GM12874 (cell line): ENCODE data around the gene SEMA3F.

Experiments used
- TF ChIP-seq, protein P1 (sequence below): IDR thresholded peaks from 2 replicates; pipeline ENCODE4 v1.5.1; 2011; ENCODE audit warnings: low read depth, mild to moderate bottlenecking, control low read depth, low read length, moderate library complexity; ENCODE audit not compliant: insufficient read depth

SEMA3F gene

GRCh38 chr3:50230794-50231125, 75.6 kb downstream of the SEMA3F start:
- TF ChIP-seq, protein P1, sequence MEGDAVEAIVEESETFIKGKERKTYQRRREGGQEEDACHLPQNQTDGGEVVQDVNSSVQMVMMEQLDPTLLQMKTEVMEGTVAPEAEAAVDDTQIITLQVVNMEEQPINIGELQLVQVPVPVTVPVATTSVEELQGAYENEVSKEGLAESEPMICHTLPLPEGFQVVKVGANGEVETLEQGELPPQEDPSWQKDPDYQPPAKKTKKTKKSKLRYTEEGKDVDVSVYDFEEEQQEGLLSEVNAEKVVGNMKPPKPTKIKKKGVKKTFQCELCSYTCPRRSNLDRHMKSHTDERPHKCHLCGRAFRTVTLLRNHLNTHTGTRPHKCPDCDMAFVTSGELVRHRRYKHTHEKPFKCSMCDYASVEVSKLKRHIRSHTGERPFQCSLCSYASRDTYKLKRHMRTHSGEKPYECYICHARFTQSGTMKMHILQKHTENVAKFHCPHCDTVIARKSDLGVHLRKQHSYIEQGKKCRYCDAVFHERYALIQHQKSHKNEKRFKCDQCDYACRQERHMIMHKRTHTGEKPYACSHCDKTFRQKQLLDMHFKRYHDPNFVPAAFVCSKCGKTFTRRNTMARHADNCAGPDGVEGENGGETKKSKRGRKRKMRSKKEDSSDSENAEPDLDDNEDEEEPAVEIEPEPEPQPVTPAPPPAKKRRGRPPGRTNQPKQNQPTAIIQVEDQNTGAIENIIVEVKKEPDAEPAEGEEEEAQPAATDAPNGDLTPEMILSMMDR = no peak

DNA sequence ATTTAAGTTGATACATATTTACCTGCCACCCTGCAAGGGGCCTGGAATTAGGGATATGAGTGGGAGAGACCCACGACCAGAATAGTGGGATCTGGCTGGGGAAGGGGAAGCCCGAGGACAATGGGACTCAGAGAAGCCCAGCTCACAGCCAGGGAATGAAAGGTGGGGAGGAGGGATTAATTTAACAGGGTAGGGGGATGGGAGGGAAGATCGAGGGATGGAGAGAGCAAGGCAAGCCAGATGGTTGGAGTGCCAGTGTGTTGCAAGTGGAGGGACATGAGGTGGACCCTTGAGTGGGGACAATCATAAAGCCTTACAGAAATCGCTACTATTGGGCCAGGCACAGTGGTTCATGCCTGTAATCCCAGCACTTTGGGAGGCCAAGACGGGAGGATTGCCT, 76.5 kb downstream of the SEMA3F start:
- TF ChIP-seq, protein P1 = no peak

- TF ChIP-seq, protein P1 = no peak
These were observed 77.2 kb downstream of the SEMA3F start for GRCh38 chr3:50232303-50232702.

- TF ChIP-seq, protein P1 = no peak
These were observed 78.1 kb downstream of the SEMA3F start for GRCh38 chr3:50233176-50233575.

DNA sequence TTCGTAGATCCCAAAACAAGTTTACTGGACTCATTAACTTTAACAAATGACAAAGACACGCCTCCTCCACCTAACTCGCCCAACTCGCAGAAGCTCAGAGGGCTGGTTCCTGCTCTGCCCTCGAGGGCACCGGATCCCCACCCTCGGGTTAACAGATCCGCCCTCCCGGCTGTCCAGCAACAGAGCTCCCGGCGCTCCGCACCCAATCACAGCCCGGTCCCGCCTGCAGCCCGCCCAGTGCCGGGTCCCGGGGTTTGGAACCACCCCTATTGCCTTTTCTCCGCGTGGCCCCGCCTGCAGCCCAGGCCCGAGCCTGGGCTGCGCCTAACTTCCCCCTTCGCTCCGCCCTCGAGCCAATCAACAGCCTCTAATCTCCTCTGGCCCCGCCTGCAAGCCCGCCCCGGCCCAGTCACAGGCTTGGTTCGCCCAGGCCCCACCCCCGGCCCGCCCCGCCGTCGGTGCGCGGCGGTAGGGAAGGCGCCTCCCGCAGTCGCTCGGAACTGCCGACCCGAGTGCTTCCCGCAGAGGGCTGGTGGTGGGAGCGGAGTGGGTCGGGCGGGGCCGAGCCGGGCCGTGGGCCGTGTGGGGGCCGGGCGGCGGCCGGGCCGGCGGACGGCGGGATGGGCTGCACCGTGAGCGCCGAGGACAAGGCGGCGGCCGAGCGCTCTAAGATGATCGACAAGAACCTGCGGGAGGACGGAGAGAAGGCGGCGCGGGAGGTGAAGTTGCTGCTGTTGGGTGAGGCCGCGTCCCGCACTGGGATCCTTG, 80.8 kb downstream of the SEMA3F start, which contains the start of gene GNAI2:
GNAI2 (plus strand) TSS at position 489 of the 768 bp plus-strand sequence; CDS start at position 621, 132 bp downstream.
- TF ChIP-seq, protein P1 = no peak

DNA sequence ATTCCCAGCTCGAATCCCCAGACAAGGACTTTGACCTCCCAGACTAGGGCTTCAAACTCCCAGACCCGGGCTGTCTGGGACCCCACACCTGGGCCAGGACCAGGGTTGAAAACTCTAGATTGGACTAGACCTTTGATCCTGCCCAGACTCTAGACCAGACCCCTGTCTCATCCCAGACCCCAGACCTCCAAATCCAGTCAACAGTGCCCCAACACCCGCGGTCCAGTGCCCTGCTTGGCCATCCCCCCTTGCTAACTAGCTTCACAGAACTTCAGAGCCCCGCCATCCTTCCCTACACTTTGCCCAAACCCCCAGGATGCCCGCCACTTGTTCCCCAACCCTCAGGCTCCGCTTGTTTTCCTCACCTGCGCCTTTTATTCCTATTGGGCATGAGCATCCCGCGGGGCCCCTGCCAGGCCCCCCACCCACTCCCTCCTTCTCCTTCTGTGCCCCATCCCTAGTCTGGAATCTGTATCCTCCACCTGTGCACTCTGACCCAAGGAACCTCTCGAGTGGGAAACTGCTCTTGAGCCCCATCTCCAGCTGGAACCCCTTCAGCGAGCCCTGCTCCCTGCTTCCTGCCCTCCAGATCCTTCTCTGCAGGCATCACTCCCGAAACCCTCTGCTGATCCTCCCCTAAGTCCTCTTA, 81.5 kb downstream of the SEMA3F start:
- TF ChIP-seq, protein P1 = no peak

GRCh38 chr3:50237133-50237651, 82.1 kb downstream of the SEMA3F start:
- TF ChIP-seq, protein P1 = no peak
